Measurements from ENCODE around the gene TNFRSF18.
A peak's percentile ranks its signal among the peaks of the same experiment; 100 is the strongest.

TNFRSF18 gene

DNA sequence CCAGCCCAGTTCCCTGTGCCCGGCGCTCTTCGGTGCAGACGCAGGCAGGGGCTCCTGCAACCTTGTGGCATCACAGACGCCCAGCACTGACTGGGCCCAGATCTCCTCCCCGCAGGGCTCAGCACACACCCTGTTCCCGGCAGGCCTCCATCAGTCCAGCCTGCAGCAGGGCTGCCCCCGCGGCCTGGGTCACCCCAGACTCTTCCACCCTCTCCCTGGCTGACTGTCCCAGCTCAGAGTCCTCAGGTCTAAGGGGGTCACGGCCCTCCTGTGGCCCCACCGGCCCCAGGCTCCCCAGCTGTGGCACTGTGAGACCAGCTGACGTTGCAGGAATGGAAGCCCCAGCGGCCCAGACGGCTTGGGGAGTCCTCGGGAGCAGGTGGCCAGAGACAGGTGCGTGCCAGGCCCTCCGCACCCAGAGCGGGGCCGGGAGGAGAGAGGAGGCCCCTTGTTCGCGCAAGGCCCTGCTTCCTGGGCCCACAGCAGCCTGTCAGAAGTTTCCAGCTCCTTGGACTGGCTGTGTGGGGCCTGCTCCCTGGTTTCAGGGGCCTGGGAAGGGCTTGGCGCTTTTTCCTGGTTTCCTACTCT, 29.9 kb upstream of the TNFRSF18 start:
- no peak for DNase-seq (ENCODE audit: extremely low read depth, low read depth)
- no peak overlapping the region for H3K4me3 ChIP-seq (replicated peaks; ENCODE audit: low read depth, low read length)
- TF ChIP-seq, protein P1, sequence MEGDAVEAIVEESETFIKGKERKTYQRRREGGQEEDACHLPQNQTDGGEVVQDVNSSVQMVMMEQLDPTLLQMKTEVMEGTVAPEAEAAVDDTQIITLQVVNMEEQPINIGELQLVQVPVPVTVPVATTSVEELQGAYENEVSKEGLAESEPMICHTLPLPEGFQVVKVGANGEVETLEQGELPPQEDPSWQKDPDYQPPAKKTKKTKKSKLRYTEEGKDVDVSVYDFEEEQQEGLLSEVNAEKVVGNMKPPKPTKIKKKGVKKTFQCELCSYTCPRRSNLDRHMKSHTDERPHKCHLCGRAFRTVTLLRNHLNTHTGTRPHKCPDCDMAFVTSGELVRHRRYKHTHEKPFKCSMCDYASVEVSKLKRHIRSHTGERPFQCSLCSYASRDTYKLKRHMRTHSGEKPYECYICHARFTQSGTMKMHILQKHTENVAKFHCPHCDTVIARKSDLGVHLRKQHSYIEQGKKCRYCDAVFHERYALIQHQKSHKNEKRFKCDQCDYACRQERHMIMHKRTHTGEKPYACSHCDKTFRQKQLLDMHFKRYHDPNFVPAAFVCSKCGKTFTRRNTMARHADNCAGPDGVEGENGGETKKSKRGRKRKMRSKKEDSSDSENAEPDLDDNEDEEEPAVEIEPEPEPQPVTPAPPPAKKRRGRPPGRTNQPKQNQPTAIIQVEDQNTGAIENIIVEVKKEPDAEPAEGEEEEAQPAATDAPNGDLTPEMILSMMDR (IDR thresholded peaks at IDR 0.05; ENCODE audit: low read depth, low read length, missing control alignments): no peak

DNA sequence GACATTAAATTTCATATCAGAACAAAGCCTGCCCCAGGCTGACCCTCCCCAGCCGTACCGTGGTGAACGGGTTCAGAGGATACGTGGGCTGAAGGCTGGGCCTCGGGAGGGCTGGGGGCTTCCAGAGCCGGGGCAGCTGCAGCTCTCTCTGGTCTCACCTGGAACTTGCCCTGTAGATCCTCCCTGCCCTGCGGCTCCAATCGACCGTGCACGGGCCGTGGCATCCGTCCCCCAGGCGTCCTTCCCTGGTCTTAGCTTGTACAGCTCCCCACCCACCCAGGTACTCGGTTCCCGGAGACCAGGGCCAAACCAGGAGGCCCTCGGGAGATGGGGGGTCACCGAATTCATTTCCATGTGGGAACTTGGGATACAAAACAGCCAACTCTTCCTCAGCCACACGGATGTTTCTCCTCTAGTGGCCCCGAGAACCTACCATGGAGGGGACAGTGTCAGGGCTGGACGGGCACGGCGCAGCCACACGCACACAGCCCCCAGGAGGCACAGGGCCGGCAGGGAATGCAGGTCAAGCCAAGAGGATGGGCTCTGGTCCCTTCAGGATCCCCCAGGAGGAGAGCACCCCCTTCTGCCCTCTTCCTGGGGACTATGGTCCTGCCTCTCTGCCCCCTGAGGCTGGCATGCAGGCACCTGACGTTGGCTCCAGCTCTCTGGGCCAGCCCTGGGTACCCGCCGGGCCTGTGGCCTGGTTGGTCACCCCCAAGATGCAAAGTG, 28.8 kb upstream of the TNFRSF18 start:
- no peak for DNase-seq (ENCODE audit: extremely low read depth, low read depth)
- H3K4me3 ChIP-seq (replicated peaks; ENCODE audit: low read depth, low read length): no peak overlapping the region
- TF ChIP-seq, protein P1 (IDR thresholded peaks at IDR 0.05; ENCODE audit: low read depth, low read length, missing control alignments): no peak

DNA sequence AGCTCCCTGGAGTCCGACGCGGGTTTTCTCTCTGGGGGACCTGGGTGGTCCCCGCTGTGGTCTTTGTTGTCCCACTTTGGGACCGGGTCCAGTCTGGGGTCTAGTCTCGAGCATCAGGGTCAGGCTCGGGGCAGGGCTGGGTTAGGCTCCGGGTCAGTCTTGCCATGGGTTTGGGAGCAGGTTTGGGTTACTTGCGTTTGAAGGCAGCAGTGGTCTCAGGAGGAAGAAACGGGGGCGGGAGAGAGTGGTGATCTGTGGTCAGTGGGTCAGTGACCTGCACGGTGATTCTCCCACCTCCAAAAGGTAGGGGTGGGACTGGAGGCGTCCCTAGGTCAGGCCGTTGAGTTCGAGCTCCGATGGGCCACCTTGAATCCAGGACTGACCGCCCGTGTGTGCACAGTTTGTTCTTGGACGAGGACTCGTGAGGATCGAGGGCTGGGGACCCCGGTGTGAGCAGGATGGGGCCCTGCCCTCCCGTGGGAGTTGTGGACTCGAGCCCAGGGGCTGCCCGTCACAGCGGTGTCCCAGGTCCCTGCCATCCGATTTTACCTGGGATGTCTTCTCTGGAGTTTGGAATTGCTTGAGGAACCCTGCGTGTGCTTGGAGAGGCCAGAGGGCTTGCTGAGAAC, 27.9 kb upstream of the TNFRSF18 start:
- no peak for DNase-seq (ENCODE audit: extremely low read depth, low read depth)
- H3K4me3 ChIP-seq (replicated peaks; ENCODE audit: low read depth, low read length): no peak overlapping the region
- TF ChIP-seq, protein P1 (IDR thresholded peaks at IDR 0.05; ENCODE audit: low read depth, low read length, missing control alignments): no peak

DNA sequence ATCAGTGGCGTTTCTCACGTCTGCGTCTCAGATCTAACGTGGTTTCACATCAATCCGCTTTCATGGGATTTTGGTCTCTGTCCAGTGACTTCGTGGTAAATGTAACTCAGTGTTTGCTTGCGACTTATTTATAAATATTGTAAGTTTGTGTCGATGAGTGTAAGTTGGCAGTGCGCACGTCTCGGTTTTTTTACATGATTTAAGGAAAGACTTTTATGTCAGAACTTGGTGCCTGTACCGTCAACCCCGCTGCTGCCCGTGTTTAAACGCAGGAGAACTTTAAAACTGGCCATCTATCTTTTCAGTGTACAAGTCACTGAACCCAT, 27.1 kb upstream of the TNFRSF18 start:
- peak overlapping the region; percentile 7; the same call in 1 of the 2 replicates for H3K4me3 ChIP-seq (replicated peaks; ENCODE audit: low read depth, low read length)
- DNase-seq (ENCODE audit: extremely low read depth, low read depth): no peak
- TF ChIP-seq, protein P1 (IDR thresholded peaks at IDR 0.05; ENCODE audit: low read depth, low read length, missing control alignments): no peak

DNA sequence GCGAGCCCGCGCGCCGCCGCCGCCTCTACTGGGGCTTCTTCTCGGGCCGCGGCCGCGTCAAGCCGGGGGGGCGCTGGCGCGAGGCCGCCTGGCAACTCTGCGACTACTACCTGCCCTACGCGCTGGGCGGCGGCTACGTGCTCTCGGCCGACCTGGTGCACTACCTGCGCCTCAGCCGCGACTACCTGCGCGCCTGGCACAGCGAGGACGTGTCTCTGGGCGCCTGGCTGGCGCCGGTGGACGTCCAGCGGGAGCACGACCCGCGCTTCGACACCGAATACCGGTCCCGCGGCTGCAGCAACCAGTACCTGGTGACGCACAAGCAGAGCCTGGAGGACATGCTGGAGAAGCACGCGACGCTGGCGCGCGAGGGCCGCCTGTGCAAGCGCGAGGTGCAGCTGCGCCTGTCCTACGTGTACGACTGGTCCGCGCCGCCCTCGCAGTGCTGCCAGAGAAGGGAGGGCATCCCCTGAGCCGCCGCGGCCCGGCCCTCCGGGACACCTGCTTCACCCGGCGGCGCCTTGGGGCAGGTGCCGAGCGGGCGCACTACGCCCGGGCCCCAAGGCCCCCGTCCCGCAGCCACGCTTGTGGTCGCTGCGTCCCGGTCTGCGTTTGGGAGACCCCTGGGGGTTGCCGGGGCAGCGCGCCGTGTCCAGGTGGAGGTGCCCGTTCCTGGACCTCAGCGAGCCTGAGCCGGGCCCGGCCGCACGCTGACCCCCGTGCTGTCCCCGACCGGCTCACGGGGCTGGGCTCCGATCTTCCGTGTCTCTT, 26.6 kb upstream of the TNFRSF18 start:
- H3K4me3 ChIP-seq (replicated peaks; ENCODE audit: low read depth, low read length): peak overlapping the region; percentile 31
- TF ChIP-seq, protein P1 (IDR thresholded peaks at IDR 0.05; ENCODE audit: low read depth, low read length, missing control alignments): no peak
- DNase-seq (ENCODE audit: extremely low read depth, low read depth): no peak

DNA sequence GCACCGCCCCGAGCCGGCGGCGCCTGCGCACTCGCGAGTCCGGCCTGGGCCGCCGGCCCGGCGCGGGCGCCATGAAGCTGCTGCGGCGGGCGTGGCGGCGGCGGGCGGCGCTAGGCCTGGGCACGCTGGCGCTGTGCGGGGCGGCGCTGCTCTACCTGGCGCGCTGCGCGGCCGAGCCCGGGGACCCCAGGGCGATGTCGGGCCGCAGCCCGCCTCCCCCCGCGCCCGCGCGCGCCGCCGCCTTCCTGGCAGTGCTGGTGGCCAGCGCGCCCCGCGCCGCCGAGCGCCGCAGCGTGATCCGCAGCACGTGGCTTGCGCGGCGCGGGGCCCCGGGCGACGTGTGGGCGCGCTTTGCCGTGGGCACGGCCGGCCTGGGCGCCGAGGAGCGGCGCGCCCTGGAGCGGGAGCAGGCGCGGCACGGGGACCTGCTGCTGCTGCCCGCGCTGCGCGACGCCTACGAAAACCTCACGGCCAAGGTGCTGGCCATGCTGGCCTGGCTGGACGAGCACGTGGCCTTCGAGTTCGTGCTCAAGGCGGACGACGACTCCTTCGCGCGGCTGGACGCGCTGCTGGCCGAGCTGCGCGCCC, 25.9 kb upstream of the TNFRSF18 start, which contains the start of gene B3GALT6:
TSS of gene B3GALT6 (plus strand) at position 30 of the 588 bp plus-strand sequence. CDS start at position 72, 42 bp downstream.
- no peak for DNase-seq (ENCODE audit: extremely low read depth, low read depth)
- peak within 1 kb of the TSS; percentile 96 for H3K4me3 ChIP-seq (replicated peaks; ENCODE audit: low read depth, low read length)
- TF ChIP-seq, protein P1 (IDR thresholded peaks at IDR 0.05; ENCODE audit: low read depth, low read length, missing control alignments): no peak

Measured in HFF-Myc (cell line).